Neural cell (in vitro differentiated cells): ENCODE data around the gene CCDC154. TPM values are rescaled to one million over a fixed set of nuclear protein-coding genes. Genes with fewer than 3 reads are reported as not detected.

ENCODE experiments used
- H2AFZ ChIP-seq: fragments of 200-600, 300-800 bp; sonication (generic), shearing (Covaris generic); 2 replicates; pipeline ENCODE4 v1.6.0; 2014; ENCODE audit warnings: low read depth, mild to moderate bottlenecking, antibody characterized with exemption, low read length, moderate library complexity
- H3F3A ChIP-seq: fragments of 200-600 bp; shearing (Covaris generic); 2 replicates; pipeline ENCODE4 v1.6.1; 2016; ENCODE audit warnings: mild to moderate bottlenecking, moderate library complexity, mixed read lengths, antibody characterized with exemption, low read length; ENCODE audit not compliant: insufficient read depth, poor library complexity, severe bottlenecking
- H3K27ac ChIP-seq: fragments of 200-600, 300-800 bp; sonication (generic), shearing (Covaris generic); 2 replicates; pipeline ENCODE4 v1.5.1; 2014; ENCODE audit warnings: mild to moderate bottlenecking, low read length, moderate library complexity
- H3K27me3 ChIP-seq: fragments of 300-800, 200-600 bp; sonication (generic), shearing (Covaris generic); 2 replicates; pipeline ENCODE4 v1.6.0; 2014; ENCODE audit warnings: mild to moderate bottlenecking, low read depth, low read length, moderate library complexity; ENCODE audit not compliant: insufficient read depth
- H3K36me3 ChIP-seq: fragments of 300-800, 200-600 bp; sonication (generic), shearing (Covaris generic); 2 replicates; pipeline ENCODE4 v1.5.1; 2014; ENCODE audit warnings: mild to moderate bottlenecking, antibody characterized with exemption, low read length, moderate library complexity; ENCODE audit not compliant: insufficient read depth
- H3K4me2 ChIP-seq: fragments of 300-800, 200-600 bp; sonication (generic), shearing (Covaris generic); 2 replicates; pipeline ENCODE4 v1.6.0; 2014; ENCODE audit warnings: mild to moderate bottlenecking, low read length
- H3K4me3 ChIP-seq: fragments of 300-800, 200-600 bp; sonication (generic), shearing (Covaris generic); 2 replicates; pipeline ENCODE4 v1.5.1; 2014; ENCODE audit warnings: mild to moderate bottlenecking, low read length, moderate library complexity
- H3K79me2 ChIP-seq: fragments of 200-600 bp; shearing (Covaris generic); replicated peaks from 2 replicates; pipeline ENCODE4 v1.6.0; 2014; ENCODE audit warnings: mild to moderate bottlenecking, low read length, moderate library complexity; ENCODE audit not compliant: insufficient read depth
- H3K9ac ChIP-seq: fragments of 300-800, 200-600 bp; sonication (generic), shearing (Covaris generic); 2 replicates; pipeline ENCODE4 v1.6.1; 2016; ENCODE audit warnings: mild to moderate bottlenecking, low read length, mixed read lengths
- H3K9me2 ChIP-seq: fragments of 200-600 bp; shearing (Covaris generic); 2 replicates; pipeline ENCODE4 v1.6.1; 2016; ENCODE audit warnings: mild to moderate bottlenecking, low read length, mixed read lengths; ENCODE audit not compliant: insufficient read depth
- H3K9me3 ChIP-seq: fragments of 200-600, 300-800 bp; sonication (generic), shearing (Covaris generic); 2 replicates; pipeline ENCODE4 v1.6.1; 2016; ENCODE audit warnings: mild to moderate bottlenecking, mixed run types, low read length, moderate library complexity, mixed read lengths
- H4K20me1 ChIP-seq: fragments of 200-600 bp; shearing (Covaris generic); 2 replicates; pipeline ENCODE4 v1.6.1; 2016; ENCODE audit warnings: mild to moderate bottlenecking, mixed run types; ENCODE audit not compliant: insufficient read depth
- EP300 ChIP-seq: fragments of 450-650 bp; conservative IDR thresholded peaks from 2 replicates; pipeline ENCODE4 v1.6.1; 2014; ENCODE audit warnings: antibody characterized with exemption, mild to moderate bottlenecking, moderate library complexity; ENCODE audit not compliant: poor library complexity, severe bottlenecking
- EZH2 ChIP-seq: fragments of 200-600, 300-800 bp; shearing (Covaris generic), sonication (generic); IDR thresholded peaks from 2 replicates; pipeline ENCODE4 v1.6.1; 2014; ENCODE audit warnings: antibody characterized with exemption, low read length, borderline replicate concordance, mild to moderate bottlenecking; ENCODE audit not compliant: insufficient read depth, poor library complexity, severe bottlenecking
- MXI1 ChIP-seq: fragments of 450-650 bp; conservative IDR thresholded peaks from 2 replicates; pipeline ENCODE4 v1.6.1; 2014; ENCODE audit warnings: antibody characterized with exemption, mild to moderate bottlenecking; ENCODE audit not compliant: poor library complexity, severe bottlenecking
- POLR2AphosphoS5 ChIP-seq: IDR thresholded peaks from 2 replicates; pipeline ENCODE4 v1.6.1; 2012
- RAD21 ChIP-seq: fragments of 450-650 bp; conservative IDR thresholded peaks from 2 replicates; pipeline ENCODE4 v1.6.1; 2014; ENCODE audit warnings: antibody characterized with exemption, mild to moderate bottlenecking, moderate library complexity
- SMC3 ChIP-seq: fragments of 450-650 bp; conservative IDR thresholded peaks from 2 replicates; pipeline ENCODE4 v1.6.1; 2014; ENCODE audit warnings: antibody characterized with exemption, mild to moderate bottlenecking, moderate library complexity; ENCODE audit not compliant: poor library complexity
- TAF1 ChIP-seq: IDR thresholded peaks from 2 replicates; pipeline ENCODE4 v1.6.1; 2012; ENCODE audit warnings: low read depth
- polyA plus RNA-seq: library from polyadenylated mRNA; depleted of rRNA; stranded (reverse); fragments of >200 nt; gene quantifications from 2 replicates; pipeline ENCODE4 v1.2.3, GENCODE V29; 2014
- TF ChIP-seq, protein P1 (sequence below): IDR thresholded peaks from 2 replicates; pipeline ENCODE4 v1.6.1; 2012; ENCODE audit warnings: borderline replicate concordance
- TF ChIP-seq, protein P2 (sequence below): fragments of 450-650 bp; IDR thresholded peaks from 2 replicates; pipeline ENCODE4 v1.5.1; 2014; ENCODE audit warnings: antibody characterized with exemption, mild to moderate bottlenecking, moderate library complexity; ENCODE audit not compliant: poor library complexity, severe bottlenecking

CCDC154 gene
- polyA plus RNA-seq, 1 donor from 2014 or later, result 3.3 TPM

- no peaks in the 10 kb centered on the region for H3F3A ChIP-seq
- no peaks in the 10 kb centered on the region for H4K20me1 ChIP-seq
- H3K36me3 ChIP-seq, result no peaks in the 10 kb centered on the region
- no peak overlapping the region for H3K4me3 ChIP-seq
- no peaks in the 10 kb centered on the region for H3K9me2 ChIP-seq
- no peaks in the 10 kb centered on the region for H3K27me3 ChIP-seq
- no peaks in the 10 kb centered on the region for H3K79me2 ChIP-seq
- H2AFZ ChIP-seq, result no peak overlapping the region
- no peak overlapping the region for H3K4me2 ChIP-seq
- no peak overlapping the region for H3K9ac ChIP-seq
- no peaks in the 10 kb centered on the region for H3K9me3 ChIP-seq
- TF ChIP-seq EP300, result no peak
- no peak for TF ChIP-seq TAF1
- TF ChIP-seq, protein P1, sequence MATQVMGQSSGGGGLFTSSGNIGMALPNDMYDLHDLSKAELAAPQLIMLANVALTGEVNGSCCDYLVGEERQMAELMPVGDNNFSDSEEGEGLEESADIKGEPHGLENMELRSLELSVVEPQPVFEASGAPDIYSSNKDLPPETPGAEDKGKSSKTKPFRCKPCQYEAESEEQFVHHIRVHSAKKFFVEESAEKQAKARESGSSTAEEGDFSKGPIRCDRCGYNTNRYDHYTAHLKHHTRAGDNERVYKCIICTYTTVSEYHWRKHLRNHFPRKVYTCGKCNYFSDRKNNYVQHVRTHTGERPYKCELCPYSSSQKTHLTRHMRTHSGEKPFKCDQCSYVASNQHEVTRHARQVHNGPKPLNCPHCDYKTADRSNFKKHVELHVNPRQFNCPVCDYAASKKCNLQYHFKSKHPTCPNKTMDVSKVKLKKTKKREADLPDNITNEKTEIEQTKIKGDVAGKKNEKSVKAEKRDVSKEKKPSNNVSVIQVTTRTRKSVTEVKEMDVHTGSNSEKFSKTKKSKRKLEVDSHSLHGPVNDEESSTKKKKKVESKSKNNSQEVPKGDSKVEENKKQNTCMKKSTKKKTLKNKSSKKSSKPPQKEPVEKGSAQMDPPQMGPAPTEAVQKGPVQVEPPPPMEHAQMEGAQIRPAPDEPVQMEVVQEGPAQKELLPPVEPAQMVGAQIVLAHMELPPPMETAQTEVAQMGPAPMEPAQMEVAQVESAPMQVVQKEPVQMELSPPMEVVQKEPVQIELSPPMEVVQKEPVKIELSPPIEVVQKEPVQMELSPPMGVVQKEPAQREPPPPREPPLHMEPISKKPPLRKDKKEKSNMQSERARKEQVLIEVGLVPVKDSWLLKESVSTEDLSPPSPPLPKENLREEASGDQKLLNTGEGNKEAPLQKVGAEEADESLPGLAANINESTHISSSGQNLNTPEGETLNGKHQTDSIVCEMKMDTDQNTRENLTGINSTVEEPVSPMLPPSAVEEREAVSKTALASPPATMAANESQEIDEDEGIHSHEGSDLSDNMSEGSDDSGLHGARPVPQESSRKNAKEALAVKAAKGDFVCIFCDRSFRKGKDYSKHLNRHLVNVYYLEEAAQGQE, result no peak
- no peak for TF ChIP-seq EZH2
- TF ChIP-seq SMC3, result no peak
- no peak for TF ChIP-seq RAD21
- no peak for TF ChIP-seq MXI1
- TF ChIP-seq POLR2AphosphoS5, result no peak
- TF ChIP-seq, protein P2, sequence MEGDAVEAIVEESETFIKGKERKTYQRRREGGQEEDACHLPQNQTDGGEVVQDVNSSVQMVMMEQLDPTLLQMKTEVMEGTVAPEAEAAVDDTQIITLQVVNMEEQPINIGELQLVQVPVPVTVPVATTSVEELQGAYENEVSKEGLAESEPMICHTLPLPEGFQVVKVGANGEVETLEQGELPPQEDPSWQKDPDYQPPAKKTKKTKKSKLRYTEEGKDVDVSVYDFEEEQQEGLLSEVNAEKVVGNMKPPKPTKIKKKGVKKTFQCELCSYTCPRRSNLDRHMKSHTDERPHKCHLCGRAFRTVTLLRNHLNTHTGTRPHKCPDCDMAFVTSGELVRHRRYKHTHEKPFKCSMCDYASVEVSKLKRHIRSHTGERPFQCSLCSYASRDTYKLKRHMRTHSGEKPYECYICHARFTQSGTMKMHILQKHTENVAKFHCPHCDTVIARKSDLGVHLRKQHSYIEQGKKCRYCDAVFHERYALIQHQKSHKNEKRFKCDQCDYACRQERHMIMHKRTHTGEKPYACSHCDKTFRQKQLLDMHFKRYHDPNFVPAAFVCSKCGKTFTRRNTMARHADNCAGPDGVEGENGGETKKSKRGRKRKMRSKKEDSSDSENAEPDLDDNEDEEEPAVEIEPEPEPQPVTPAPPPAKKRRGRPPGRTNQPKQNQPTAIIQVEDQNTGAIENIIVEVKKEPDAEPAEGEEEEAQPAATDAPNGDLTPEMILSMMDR, result no peak
- no peak overlapping the region for H3K27ac ChIP-seq
Measured at GRCh38 chr16:1385232-1385631, 59.1 kb downstream of the CCDC154 start.

Other genes with a start within 250 kb of the CCDC154 start
- not detected in 2 replicates for gene TPSG1, start 219.3 kb downstream of the CCDC154 start, polyA plus RNA-seq
- gene TPSB2, start 214.4 kb downstream of the CCDC154 start, polyA plus RNA-seq, result not detected in 2 replicates
- gene TPSAB1, start 203.9 kb downstream of the CCDC154 start, polyA plus RNA-seq, result not detected in 2 replicates
- not detected in 2 replicates for gene TPSD1, start 188.5 kb downstream of the CCDC154 start, polyA plus RNA-seq
- 111 and 126 TPM in 2 replicates for gene UBE2I, start 134.9 kb downstream of the CCDC154 start, polyA plus RNA-seq
- 65.2 and 93.7 TPM in 2 replicates for gene BAIAP3, start 110.9 kb downstream of the CCDC154 start, polyA plus RNA-seq
- 102 and 106 TPM in 2 replicates for gene TSR3, start 92.7 kb downstream of the CCDC154 start, polyA plus RNA-seq
- gene GNPTG, start 92.6 kb downstream of the CCDC154 start, polyA plus RNA-seq, result 74.2 and 90.5 TPM in 2 replicates
- 11.9 and 13.0 TPM in 2 replicates for gene UNKL, start 29.9 kb downstream of the CCDC154 start, polyA plus RNA-seq
- gene UQCC4, start 23.8 kb downstream of the CCDC154 start, polyA plus RNA-seq, result 37.3 and 41.0 TPM in 2 replicates
- gene PERCC1, start 13.5 kb downstream of the CCDC154 start, polyA plus RNA-seq, result not detected in 2 replicates
- gene CLCN7, start 30.5 kb upstream of the CCDC154 start, polyA plus RNA-seq, result 40.9 and 53.2 TPM in 2 replicates
- not detected in 2 replicates for gene PTX4, start 44.4 kb upstream of the CCDC154 start, polyA plus RNA-seq
- 50.4 and 55.5 TPM in 2 replicates for gene TELO2, start 48.8 kb upstream of the CCDC154 start, polyA plus RNA-seq
- not detected in 2 replicates for gene TMEM204, start 89.1 kb upstream of the CCDC154 start, polyA plus RNA-seq
- 28.1 and 38.9 TPM in 2 replicates for gene IFT140, start 167.5 kb upstream of the CCDC154 start, polyA plus RNA-seq
- gene CRAMP1, start 167.8 kb upstream of the CCDC154 start, polyA plus RNA-seq, result 11.1 and 11.9 TPM in 2 replicates
- gene JPT2, start 233.7 kb upstream of the CCDC154 start, polyA plus RNA-seq, result 44.9 and 61.4 TPM in 2 replicates